HUES64 (cell line): Measurements from ENCODE around the gene PDPK1.
A peak's percentile ranks its signal among the peaks of the same experiment; 100 is the strongest.
"Not testable (repeated sequence)": the region's sequence is repeated elsewhere in the genome, so short reads cannot be mapped to it uniquely, and the experiment has no call there.

Source experiments
- H3K27ac ChIP-seq: 2 replicates; pipeline ENCODE4 v1.7.0; 2013; ENCODE audit warnings: low read depth, low read length, inconsistent platforms
- H3K27me3 ChIP-seq: 2 replicates; pipeline ENCODE4 v1.6.1; 2013; ENCODE audit warnings: mild to moderate bottlenecking, low read length; ENCODE audit not compliant: insufficient read depth
- H3K36me3 ChIP-seq: 2 replicates; pipeline ENCODE4 v1.6.1; 2013; ENCODE audit warnings: mild to moderate bottlenecking, low read length; ENCODE audit not compliant: insufficient read depth
- H3K4me1 ChIP-seq: 2 replicates; pipeline ENCODE4 v1.6.1; 2013; ENCODE audit warnings: mild to moderate bottlenecking, low read length, moderate library complexity; ENCODE audit not compliant: insufficient read depth
- H3K4me3 ChIP-seq: 2 replicates; pipeline ENCODE4 v1.5.1; 2013; ENCODE audit warnings: mild to moderate bottlenecking, low read length, moderate library complexity
- H3K9ac ChIP-seq: 2 replicates; pipeline ENCODE4 v1.6.1; 2013; ENCODE audit warnings: mild to moderate bottlenecking, low read depth, low read length
- H3K9me3 ChIP-seq: 2 replicates; pipeline ENCODE4 v1.6.1; 2013; ENCODE audit warnings: low read depth, low read length; ENCODE audit not compliant: insufficient read depth
- WGBS: fragments of 150-250, 120-280 bp; methylation state at CpG from one replicate; pipeline ENCODE4 v1.1.7; 2013; ENCODE audit warnings: missing lambda C conversion rate; 5-methylcytosine and 5-hydroxymethylcytosine counted together

The PDPK1 gene

GRCh38 chr16:2598133-2598641 is 60.4 kb downstream of the PDPK1 start:
- Histone ChIP-seq H3K27ac (no peak overlapping the region), H3K4me3 (no peak overlapping the region), H3K36me3 (peaks cover 24% of the 10 kb centered on the region; the same call in 1 of the 2 replicates), H3K27me3 (no peaks in the 10 kb centered on the region), H3K9me3 (no peaks in the 10 kb centered on the region), H3K9ac (no peak overlapping the region), H3K4me1 (peaks cover 4% of the 10 kb centered on the region; the same call in 1 of the 2 replicates)
- 95% methylated on average over 21 of the region's 21 CpGs for WGBS

DNA sequence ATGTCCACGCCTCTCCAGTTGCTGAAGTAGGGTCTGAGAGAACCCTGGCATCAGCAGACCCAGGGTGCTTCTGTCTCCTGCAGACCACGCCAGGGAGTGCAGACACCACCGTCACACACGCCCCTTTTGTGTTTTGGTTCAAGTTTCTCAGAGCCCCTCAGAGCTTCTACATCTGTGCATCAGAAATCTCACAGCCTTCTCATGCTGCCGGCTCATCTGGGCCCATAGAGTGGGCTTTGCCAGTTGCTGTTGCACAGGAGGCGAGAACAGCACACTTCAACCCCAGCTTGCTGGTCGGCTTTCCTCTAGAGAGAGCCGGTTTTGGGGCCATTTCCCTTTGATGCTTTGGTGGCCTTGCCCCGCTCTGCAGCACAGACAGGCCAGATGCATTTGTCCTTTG is 60.9 kb downstream of the PDPK1 start:
- H3K9ac ChIP-seq, result no peak overlapping the region

DNA sequence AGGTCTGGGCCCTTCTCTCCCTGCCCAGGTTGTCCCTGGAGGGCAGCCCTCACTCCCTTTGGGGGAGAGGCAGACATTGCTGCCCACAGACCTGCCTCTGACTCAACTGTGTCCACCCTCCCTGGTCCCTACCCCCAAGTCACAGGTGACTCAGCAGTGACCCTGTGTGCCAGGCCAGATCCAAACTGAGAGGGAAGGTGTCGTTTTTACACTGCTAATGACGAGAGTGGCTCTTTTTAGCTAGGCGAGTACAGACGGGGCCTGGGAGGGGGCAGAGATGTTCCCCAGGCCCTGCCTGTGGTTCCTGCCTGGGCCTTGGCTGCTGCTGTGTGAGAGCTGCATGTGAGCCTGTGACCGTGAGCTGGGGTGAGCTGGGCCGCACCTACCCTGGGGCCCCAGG is 61.3 kb downstream of the PDPK1 start:
- H3K9me3 ChIP-seq, H3K9ac ChIP-seq, H3K27ac ChIP-seq, H3K27me3 ChIP-seq, H3K4me3 ChIP-seq, H3K4me1 ChIP-seq: not testable (repeated sequence)
- WGBS, result 94% methylated on average over 4 of the region's 6 CpGs
- peaks cover 24% of the 10 kb centered on the region; the same call in 1 of the 2 replicates for H3K36me3 ChIP-seq

More for the DNA sequence above, 60.9 kb downstream of the PDPK1 start:
- Histone ChIP-seq H3K4me3 (no peak overlapping the region), H3K4me1 (peaks cover 4% of the 10 kb centered on the region; the same call in 1 of the 2 replicates), H3K9me3 (no peaks in the 10 kb centered on the region), H3K36me3 (peaks cover 24% of the 10 kb centered on the region; the same call in 1 of the 2 replicates), H3K27me3 (no peaks in the 10 kb centered on the region), H3K27ac (no peak overlapping the region)
- 93% methylated on average over 9 of the region's 9 CpGs for WGBS

- H3K27me3 ChIP-seq, H3K9me3 ChIP-seq, H3K4me3 ChIP-seq, H3K27ac ChIP-seq, H3K9ac ChIP-seq, H3K4me1 ChIP-seq: not testable (repeated sequence)
- WGBS, result 93% methylated on average over 7 of the region's 12 CpGs
- peaks cover 24% of the 10 kb centered on the region; the same call in 1 of the 2 replicates for H3K36me3 ChIP-seq
Measured at GRCh38 chr16:2599785-2600184, 62.0 kb downstream of the PDPK1 start.

DNA sequence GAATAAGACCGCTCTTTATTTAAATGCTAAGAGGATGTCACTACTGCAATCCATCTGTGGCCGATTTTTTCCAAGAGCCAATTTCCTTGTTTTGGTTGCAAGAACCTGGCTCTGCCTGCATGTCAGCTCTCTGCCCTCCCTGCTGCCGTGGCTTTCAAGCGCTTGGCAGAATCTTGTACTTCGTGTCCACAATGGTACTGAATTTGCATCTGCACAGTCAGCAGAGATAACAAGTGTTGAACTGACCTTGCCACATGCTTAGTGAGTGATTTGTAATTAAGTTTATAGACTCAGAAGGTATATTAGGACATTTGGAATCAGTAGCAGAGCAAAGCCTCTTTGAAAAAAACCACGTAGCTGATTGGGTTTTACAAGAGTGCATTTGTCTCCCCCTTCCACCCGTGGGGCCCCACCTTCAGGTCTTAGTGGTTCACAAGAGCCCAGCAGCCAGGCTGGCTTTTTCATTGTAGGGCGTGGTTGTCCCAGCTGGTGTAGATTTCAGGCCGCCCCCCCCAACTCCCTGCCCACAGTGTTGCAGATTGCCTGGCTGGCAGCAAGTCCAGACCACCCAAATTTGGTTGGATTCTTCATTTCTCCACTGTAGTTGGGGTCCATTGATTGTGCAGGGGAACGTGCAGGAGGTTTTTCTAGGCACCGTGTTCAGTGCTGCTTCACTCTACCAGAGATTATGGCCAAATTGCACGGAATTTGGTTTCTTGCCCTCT is 63.6 kb downstream of the PDPK1 start:
- H3K27me3 ChIP-seq, result not testable (repeated sequence)

DNA sequence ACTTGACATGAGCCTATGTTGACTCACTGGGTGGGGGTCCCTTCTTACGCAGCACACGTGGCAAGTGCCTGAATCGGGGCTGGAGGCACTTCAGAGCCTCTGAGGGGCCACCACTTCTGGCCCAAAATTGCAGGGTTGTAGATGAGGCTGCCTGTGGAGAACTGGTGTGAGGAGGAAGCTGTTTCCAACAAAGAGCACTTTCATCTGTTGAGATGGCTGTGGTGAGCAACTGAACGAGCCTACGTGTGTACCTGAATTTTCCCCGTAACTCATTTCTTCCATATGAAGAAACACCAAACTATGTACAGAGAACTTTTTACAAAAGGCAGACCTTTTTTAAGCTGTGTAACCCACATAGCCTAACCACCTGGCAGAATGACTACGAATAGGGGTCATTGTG is 64.4 kb downstream of the PDPK1 start:
- not testable (repeated sequence) for H3K27ac ChIP-seq, H3K27me3 ChIP-seq, H3K9me3 ChIP-seq, H3K4me1 ChIP-seq, H3K9ac ChIP-seq, H3K4me3 ChIP-seq
- 97% methylated on average over 2 of the region's 7 CpGs for WGBS
- H3K36me3 ChIP-seq, result peaks cover 17% of the 10 kb centered on the region; the same call in 1 of the 2 replicates

More for the DNA sequence above, 63.6 kb downstream of the PDPK1 start:
- not testable (repeated sequence) for H3K4me3 ChIP-seq, H3K4me1 ChIP-seq, H3K27ac ChIP-seq, H3K9me3 ChIP-seq, H3K9ac ChIP-seq
- H3K36me3 ChIP-seq, result peaks cover 20% of the 10 kb centered on the region; the same call in 1 of the 2 replicates
- WGBS, result 94% methylated on average over 9 of the region's 12 CpGs

GRCh38 chr16:2603165-2604015 is 65.6 kb downstream of the PDPK1 start:
- Histone ChIP-seq H3K4me1 (peaks cover 4% of the 10 kb centered on the region; the same call in 1 of the 2 replicates), H3K27me3 (no peaks in the 10 kb centered on the region), H3K9me3 (no peaks in the 10 kb centered on the region), H3K36me3 (peaks cover 5% of the 10 kb centered on the region; the same call in 1 of the 2 replicates), H3K9ac (peak overlapping the region; percentile 91), H3K27ac (peak overlapping the region; percentile 84), H3K4me3 (peak overlapping the region; percentile 84)
- WGBS, result under 1% methylated on average over 58 of the region's 58 CpGs

DNA sequence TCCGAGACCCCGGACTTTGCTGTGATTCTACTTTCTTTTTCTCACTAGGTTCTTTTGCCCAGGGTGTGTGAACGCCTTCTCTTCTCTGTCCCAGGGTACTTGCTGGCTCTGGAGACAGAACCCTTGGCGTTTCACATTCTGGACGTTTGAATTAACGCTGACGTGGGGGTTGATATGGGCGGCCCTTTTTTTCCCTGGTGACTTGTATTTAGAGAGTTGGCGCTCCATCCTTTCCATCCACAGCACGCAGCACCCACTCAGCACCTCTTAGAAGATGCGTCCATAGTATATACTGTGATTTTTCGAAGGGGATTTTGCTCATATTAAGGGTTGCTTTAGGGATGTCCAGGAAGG is 66.2 kb downstream of the PDPK1 start:
- Histone ChIP-seq H3K9ac (peak overlapping the region; percentile 91), H3K4me3 (peak overlapping the region; percentile 84), H3K27ac (peak overlapping the region; percentile 84)
- WGBS, result 3% methylated on average over 3 of the region's 12 CpGs
- not testable (repeated sequence) for H3K36me3 ChIP-seq, H3K27me3 ChIP-seq, H3K9me3 ChIP-seq, H3K4me1 ChIP-seq

DNA sequence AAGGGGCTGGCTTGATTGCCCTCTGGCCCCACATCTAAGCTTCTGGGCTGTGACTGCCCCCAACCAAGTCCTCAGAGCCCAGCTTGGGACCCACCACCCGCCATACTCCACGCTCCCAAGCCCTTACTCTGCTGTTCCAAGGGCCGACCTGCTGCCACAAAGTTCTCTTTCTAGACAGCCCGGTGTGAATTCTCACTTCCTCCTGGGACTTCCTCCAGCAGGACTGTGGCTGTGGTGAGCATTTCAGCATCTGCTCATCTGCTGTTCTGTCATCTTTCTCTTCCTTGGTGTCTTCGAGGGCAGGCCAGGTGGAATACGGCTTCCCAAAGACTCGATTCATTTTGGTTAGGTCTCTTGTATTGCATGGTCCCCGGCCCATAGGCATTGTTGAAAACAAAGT is 69.0 kb downstream of the PDPK1 start:
- H3K36me3 ChIP-seq, result peaks cover 16% of the 10 kb centered on the region
- H3K4me3 ChIP-seq, H3K4me1 ChIP-seq, H3K27me3 ChIP-seq, H3K9ac ChIP-seq, H3K9me3 ChIP-seq, H3K27ac ChIP-seq: not testable (repeated sequence)
- no CpG with 5 or more reads among the region's 8 CpGs for WGBS

GRCh38 chr16:2609345-2609744 is 71.5 kb downstream of the PDPK1 start:
- not testable (repeated sequence) for H3K4me1 ChIP-seq, H3K9me3 ChIP-seq, H3K4me3 ChIP-seq, H3K27ac ChIP-seq, H3K9ac ChIP-seq, H3K27me3 ChIP-seq
- peaks cover 16% of the 10 kb centered on the region for H3K36me3 ChIP-seq
- WGBS, result 92% methylated on average over 3 of the region's 11 CpGs

DNA sequence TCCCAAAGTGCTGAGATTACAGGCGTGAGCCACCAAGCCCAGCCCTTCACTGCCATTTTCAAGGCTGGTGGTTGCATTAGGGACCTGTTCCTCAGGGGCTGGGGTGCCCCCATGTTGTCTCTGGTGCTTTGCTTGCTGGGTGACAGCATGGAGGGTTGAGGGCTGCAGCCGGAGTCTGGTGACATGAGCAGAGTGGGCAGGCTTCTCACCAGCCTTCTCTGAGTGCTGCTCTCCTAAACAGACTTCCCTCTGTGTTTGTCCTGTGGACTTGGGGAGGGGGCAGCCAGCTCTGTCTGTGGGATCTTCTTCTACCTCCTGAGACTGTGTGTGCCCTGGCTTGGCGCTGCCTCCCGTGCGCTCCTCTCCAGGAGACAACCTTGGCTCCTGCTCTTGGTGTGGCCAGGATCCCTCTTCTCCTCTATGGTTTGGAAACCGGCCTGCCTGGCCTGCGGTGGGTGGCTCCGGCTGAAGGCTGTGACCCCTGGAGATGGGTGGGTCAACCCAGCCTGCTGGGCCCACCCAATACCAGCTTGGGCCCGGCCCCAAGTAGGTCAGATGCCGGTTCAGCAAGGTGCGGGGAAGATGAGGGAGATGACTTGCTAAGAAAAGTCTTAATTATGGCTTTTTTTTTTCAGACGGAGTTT is 72.1 kb downstream of the PDPK1 start:
- H3K27ac ChIP-seq, result no peak overlapping the region
- H3K27me3 ChIP-seq, result no peaks in the 10 kb centered on the region
- H3K4me3 ChIP-seq, result no peak overlapping the region
- 94% methylated on average over 12 of the region's 12 CpGs for WGBS
- no peaks in the 10 kb centered on the region for H3K9me3 ChIP-seq
- no peak overlapping the region for H3K9ac ChIP-seq
- H3K36me3 ChIP-seq, result peaks cover 20% of the 10 kb centered on the region
- H3K4me1 ChIP-seq, result no peaks in the 10 kb centered on the region
